OCI-M2 (cell line): Measurements from ENCODE around the gene DYNLT1.
"Not testable (repeated sequence)": the region's sequence is repeated elsewhere in the genome, so short reads cannot be mapped to it uniquely, and the experiment has no call there.

Experiments
- DNase-seq: peaks from one replicate; lab custom pipeline; 2025; ENCODE audit not compliant: unreplicated experiment; lab: John Stamatoyannopoulos, UW

The DYNLT1 gene

GRCh38 chr6:158624684-158625682 lies 19.6 kb downstream of the DYNLT1 start:
- DNase-seq: no peak

DNA sequence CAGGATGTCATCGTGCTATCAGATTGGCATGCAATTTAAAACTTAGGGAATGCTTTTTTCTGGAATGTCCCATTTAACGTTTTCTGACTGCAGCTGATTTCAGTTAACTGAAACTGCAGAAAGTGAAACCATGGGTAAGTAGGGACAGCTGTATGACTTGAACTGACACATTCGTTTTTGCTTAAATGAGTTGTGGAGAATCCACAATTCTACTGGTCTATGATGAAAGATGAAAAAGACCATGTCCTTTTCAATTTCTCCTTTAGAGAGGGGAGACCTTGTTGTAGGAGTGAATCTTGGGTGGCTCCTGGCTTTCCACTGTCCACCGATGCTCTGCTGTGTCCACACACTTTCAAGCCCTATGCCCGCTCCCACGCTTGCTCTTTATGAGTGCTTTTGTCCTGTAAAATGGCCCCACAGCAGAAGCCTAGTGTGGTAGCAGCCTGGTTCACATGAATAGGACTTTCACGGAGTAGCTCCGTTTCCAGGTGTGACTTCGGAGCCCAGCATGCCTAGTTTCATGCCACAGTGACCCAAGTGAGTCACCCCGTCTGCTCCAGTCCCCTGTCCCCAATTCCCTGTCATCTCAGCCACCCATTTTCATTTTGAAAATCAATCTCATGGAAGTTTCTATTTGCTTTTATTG lies 21.9 kb downstream of the DYNLT1 start:
- DNase-seq: no peak

DNA sequence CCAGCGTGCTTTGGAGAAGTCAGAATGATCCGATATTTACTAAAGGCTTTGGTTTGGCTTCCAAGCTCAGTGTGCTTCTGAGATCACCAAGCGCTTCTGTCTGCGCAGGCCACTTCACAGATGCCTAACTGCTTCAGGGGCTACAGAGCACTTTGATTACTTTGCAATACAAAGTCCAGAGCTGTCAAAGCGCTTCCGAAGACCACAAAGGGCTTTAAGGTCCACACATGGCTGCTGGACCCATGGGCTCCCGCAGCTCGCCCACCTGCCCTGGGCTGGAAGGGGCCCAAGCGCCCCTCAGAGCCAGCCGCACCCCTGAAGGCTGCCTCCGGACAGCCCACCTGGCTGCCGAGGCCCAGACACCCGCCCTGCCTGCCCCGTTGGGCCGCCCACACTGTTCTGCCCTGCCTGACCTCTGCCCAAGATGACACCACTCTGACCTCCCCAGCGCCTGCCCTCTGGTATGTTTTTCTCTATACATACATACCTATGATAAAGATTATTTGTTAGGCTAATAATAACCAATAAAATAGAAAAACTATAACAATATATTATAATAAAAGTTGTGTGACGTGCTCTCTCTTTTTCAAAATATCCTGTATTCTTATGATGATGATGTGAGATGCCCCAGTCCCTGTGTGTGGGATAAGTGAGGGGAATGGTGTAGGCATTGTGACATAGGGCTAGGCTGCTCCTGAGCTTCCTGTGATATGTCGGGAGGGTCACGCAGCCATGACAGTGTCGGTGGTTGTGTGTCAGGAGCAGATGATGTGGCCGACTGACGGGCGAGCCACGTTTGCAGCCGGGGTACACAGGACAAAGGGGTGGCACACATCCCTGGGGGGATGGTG lies 22.6 kb downstream of the DYNLT1 start:
- no peak for DNase-seq

DNA sequence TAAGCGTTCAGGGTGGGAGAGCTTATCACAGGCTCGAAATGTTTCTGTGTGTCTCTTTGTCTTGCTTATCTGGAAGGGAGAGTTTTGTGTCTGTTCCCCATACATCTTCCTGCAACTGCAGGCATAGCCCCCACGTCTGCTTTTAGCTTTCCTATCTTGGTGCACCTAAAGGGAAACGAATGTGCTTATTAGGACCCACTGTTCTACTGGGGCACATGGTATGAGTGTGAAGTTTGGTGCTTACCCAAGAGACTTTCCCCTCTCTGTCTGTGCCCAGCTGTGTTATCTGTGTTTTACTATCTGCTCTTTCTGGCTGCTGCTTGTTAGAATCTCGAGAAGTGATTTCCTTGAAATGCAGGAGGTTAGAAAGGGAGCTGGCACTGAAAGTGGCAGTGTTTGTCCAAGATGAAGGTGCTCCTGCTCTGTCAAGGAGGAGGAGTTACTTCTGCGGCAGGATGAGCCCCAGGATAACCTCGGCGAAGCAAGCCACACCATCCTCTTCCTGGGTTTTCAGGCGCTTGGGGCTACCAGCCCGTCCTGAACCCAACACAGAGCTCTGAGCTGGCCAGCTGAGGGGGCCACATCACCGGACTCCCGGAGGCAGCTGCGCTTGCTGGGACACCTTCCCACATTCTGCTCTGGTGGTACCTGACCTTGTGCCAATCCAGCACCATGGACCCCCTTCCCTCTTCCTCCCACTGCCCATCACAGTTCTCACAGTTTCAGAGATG lies 23.4 kb downstream of the DYNLT1 start:
- no peak for DNase-seq

- no peak for DNase-seq
These were observed 24.4 kb downstream of the DYNLT1 start for GRCh38 chr6:158619922-158620801.

DNA sequence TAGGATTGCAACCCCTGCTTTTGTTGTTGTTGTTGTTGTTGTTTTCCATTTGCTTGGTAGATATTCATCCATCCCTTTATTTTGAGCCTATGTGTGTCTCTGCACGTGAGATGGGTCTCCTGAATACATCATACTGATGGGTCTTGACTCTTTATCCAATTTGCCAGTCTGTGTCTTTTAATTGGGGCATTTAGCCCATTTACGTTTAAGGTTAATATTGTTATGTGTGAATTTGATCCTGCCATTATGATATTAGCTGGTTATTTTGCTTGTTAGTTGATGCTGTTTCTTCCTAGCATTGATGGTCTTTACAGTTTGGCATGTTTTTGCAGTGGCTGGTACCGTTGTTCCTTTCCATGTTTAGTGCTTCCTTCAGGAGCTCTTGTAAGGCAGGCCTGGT lies 26.3 kb downstream of the DYNLT1 start:
- not testable (repeated sequence) for DNase-seq

GRCh38 chr6:158614606-158615005 lies 29.9 kb downstream of the DYNLT1 start:
- not testable (repeated sequence) for DNase-seq

DNA sequence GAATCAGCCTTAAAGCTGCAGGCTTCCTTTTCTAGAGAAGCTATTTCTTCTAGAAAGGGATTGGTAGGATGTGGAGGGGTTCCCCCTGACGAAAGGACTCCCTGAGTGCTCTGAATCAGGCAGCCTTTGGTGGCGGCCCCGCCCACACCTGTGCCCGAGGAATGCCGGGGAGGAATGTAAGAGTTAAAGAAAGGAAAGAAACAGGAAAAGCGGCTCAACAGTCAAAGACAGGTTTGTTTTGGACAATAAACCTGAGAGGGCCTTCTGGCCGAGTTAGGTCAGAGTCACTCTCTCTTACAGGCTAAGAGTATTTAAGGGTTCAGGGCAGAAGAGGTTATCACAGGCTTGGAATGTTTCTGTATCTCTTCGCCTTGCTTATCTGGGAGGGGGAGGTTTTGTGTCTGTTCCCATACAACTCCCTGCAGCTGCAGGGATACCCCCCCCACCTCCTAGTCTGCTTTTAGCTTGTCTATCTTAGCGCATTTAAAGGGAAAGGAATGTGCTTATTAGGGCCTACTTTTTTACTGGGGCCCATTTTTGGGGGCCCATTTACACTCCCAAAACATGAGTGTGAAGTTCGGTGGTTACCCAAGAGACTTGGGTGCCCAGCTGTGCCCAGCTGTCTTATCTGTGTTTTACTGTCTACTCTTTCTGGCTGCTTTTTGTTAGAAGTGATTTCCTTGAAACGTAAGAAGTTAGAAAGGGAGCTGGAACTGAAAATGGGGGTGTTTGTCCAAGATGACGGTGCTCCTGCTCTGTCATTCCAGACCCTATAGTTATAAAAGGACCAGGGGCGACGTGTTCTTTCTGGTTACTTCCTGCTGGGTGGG lies 32.8 kb downstream of the DYNLT1 start:
- no peak for DNase-seq

- DNase-seq: no peak
These were observed 33.5 kb downstream of the DYNLT1 start for GRCh38 chr6:158611039-158611438.

GRCh38 chr6:158610319-158610968 lies 34.1 kb downstream of the DYNLT1 start:
- no peak for DNase-seq

GRCh38 chr6:158609455-158610155 lies 34.9 kb downstream of the DYNLT1 start:
- DNase-seq: no peak

DNA sequence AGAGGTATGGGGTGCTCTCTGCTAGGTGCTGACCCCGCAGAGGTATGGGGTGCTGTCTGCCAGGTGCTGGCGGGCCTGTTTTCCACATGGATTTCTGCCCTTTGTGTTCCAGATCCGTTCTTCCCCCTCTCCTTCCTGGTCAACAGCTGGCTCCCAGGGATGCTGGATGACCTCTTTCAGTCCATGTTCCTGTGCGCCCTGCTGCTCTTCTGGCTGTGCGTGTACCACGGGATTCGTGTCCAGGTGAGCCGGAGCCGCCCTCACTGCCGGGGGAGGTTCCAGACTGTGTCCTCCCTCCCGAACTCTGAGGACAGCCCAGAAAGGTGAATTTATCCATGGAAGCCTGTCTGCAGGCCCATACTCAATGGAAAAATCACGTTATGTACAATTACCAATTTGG lies 36.3 kb downstream of the DYNLT1 start:
- no peak for DNase-seq

DNA sequence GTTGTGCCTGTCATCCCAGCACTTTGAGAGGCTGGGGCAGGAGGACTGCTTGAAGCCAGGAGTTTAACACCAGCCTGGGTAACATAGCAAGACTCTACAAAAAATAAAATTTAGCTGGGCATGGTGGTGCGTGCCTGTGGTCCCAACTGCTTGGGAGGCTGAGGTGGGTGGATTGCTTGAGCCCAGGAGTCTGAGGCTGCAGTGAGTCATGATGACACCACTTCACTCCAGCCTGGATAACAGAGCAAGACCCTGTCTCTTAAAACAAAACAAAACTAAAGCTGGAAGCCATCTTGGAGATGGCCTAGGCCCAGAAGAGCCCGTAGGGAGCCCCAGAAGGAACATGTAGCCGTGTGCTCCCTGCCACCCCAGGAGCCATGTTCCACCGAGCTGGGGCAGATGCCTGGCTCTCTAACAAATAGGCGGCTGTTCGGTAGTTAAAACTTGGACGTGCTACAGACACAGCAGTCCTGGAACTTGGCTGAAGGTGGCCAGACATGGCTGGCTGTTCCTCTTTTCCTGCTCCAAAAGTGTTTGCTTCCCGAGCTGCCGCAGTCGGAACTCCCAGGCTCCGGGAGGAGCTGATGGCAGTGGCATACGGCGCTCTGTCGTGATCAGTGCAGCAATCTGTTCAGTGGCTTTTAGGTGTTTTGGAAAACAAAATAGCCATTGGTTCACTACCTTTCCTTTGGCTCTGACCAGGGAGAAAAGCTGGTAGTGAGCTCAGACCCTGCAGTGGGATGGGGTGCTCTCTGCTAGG lies 37.0 kb downstream of the DYNLT1 start:
- no peak for DNase-seq

DNA sequence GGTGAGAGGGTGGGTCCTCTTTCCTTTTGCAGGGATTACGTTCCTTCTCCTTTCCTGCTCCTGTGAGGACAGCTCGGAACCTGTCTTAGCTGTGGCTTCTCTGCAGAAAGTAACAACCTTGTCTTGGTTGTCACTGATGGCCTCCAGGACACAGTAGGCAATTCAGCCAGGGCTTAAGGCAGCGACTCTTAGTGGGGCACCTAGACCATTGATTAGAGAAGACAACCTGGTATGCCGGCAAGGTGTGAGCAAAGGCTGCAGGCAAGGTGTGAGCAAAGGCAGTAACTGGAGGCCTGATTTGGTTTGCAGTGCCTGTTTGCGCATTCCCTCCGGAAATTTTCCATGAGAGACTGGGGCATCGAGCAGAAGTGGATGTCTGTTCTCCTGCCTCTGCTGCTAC lies 37.6 kb downstream of the DYNLT1 start:
- no peak for DNase-seq

DNA sequence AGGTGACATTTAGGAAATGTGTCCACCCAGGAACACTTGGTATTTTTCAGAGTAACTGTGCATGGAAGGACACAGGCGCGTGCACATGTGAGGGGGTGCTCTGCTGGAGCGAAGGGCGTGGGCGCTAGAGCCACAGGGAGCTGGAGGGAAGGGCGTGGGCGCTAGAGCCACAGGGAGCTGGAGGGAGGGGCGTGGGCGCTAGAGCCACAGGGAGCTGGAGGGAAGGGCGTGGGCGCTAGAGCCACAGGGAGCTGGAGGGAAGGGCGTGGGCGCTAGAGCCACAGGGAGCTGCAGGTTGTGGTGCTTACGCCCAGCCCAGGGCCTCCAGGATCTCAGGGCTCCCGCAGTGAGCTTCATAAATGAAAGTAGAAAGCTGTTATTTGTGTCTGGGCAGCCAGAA lies 38.5 kb downstream of the DYNLT1 start:
- not testable (repeated sequence) for DNase-seq

DNA sequence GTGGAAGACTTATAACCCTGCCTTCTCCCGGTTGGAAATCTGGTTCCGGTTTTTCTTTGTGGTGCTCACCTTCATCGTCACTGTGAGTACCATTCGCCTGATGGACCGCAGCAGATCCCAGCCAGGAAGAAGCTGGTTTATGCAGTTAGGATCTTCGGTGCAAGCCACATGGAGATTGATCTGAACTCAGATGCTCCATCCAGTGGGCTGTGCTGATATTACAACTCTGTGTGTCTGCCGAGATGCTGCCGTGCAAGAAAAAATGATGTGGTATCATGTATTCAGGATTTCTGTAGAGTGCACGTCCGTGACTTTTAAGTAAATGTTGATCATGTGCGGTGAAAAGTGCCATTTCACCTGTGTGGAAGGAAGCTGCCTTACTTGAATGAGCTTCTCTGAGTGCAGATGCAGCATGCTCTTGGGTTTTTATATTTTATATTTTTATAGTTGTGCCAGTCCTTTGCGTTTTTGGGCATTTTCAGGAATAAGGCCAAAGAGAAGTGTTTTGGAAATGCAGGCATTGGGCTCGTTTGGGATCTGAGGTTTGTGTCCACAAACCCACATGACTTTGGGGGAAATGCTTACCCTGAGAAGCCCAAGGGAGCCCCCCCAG lies 39.2 kb downstream of the DYNLT1 start:
- DNase-seq: no peak

GRCh38 chr6:158604048-158604406 lies 40.5 kb downstream of the DYNLT1 start:
- no peak for DNase-seq
